ENCODE measurements around the gene GPN1. TPM values are rescaled to one million over a fixed set of nuclear protein-coding genes. Genes with fewer than 3 reads are reported as not detected.

Gene GPN1
- total RNA-seq, 1 experiment from 2014 or later: 48.5 TPM

DNA sequence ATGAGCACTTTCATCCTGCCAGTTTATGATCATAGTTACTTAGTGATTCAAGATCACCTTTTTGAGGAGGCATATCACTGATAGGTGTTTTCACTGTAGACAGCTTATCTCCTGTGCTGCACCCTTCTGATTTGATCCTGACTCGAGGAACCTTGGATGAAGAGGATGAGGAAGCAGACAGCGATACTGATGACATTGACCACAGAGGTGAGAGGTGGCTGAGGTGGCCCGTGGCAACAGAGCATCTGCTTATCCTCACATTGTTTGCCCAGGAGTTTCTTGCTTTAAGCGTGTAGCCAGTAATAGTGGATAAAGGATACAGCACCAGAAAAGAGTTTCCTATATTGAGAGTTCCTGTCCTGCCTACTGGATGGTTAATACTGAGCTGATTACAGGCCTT is 18.9 kb downstream of the GPN1 start:
- Histone ChIP-seq H4K91ac (ENCODE audit: insufficient read length, low read depth, low read length) (no peak overlapping the region), H3K27me3 (ENCODE audit: insufficient read depth, low read length) (no peaks in the 10 kb centered on the region), H4K5ac (ENCODE audit: insufficient read length, low read depth, low read length) (no peak overlapping the region), H4K8ac (replicated peaks; ENCODE audit: insufficient read length, low read depth, low read length) (no peak overlapping the region), H3K23me2 (ENCODE audit: insufficient read length, low read depth, low read length, poor library complexity, severe bottlenecking) (no peaks in the 10 kb centered on the region), H3T11ph (ENCODE audit: low read length) (no peak overlapping the region), H2AFZ (ENCODE audit: low read length) (no peak overlapping the region), H3K79me2 (ENCODE audit: insufficient read depth, low read length) (no peaks in the 10 kb centered on the region), H3K9me3 (ENCODE audit: control insufficient read depth, low read depth, low read length) (no peaks in the 10 kb centered on the region), H3K9ac (ENCODE audit: extremely low read depth, insufficient read length, low read length) (no peak overlapping the region), H3K4ac (ENCODE audit: low read depth, low read length) (no peak overlapping the region), H3K14ac (ENCODE audit: insufficient read depth, low read length) (no peak overlapping the region), H3K4me2 (ENCODE audit: insufficient read depth, insufficient read length, low read length) (no peak overlapping the region), H3K56ac (ENCODE audit: insufficient read length, low read depth, low read length) (no peak overlapping the region), H2BK15ac (ENCODE audit: low read depth, low read length) (no peak overlapping the region), H2BK120ac (ENCODE audit: low read depth, low read length, poor library complexity, severe bottlenecking) (no peak overlapping the region), H3K27ac (ENCODE audit: insufficient read length, low read depth, low read length) (no peak overlapping the region), H3K4me1 (ENCODE audit: insufficient read depth, low read length) (no peaks in the 10 kb centered on the region), H2BK20ac (ENCODE audit: low read depth, low read length, poor library complexity, severe bottlenecking) (no peak overlapping the region), H2BK5ac (ENCODE audit: insufficient read length, low read length) (no peak overlapping the region), H3K79me1 (ENCODE audit: insufficient read depth, low read depth, low read length, poor library complexity, severe bottlenecking) (no peaks in the 10 kb centered on the region), H2AK5ac (ENCODE audit: insufficient read length, low read length) (no peak overlapping the region), H4K20me1 (ENCODE audit: control insufficient read depth, insufficient read depth, insufficient read length) (no peaks in the 10 kb centered on the region), H2BK12ac (ENCODE audit: insufficient read length, low read depth, low read length) (no peak overlapping the region), H3K23ac (ENCODE audit: insufficient read length, low read depth, low read length) (no peak overlapping the region), H3K18ac (ENCODE audit: insufficient read length, low read depth, low read length) (no peak overlapping the region)
- TF ChIP-seq, protein P1, sequence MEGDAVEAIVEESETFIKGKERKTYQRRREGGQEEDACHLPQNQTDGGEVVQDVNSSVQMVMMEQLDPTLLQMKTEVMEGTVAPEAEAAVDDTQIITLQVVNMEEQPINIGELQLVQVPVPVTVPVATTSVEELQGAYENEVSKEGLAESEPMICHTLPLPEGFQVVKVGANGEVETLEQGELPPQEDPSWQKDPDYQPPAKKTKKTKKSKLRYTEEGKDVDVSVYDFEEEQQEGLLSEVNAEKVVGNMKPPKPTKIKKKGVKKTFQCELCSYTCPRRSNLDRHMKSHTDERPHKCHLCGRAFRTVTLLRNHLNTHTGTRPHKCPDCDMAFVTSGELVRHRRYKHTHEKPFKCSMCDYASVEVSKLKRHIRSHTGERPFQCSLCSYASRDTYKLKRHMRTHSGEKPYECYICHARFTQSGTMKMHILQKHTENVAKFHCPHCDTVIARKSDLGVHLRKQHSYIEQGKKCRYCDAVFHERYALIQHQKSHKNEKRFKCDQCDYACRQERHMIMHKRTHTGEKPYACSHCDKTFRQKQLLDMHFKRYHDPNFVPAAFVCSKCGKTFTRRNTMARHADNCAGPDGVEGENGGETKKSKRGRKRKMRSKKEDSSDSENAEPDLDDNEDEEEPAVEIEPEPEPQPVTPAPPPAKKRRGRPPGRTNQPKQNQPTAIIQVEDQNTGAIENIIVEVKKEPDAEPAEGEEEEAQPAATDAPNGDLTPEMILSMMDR (conservative IDR thresholded peaks at IDR 0.05): no peak
- no peak for DNase-seq
- Mint-ChIP-seq H3K36me3 (ENCODE audit: insufficient read depth in 1 of 3, low read depth in 3 of 3) (peaks cover 16 to 66% (median 45%) of the 10 kb centered on the region in 3 experiments; a peak in 6 of 7 replicates), H3K27ac (no peak overlapping the region), H3K4me1 (no peaks in the 10 kb centered on the region), H3K27me3 (ENCODE audit: low read depth) (no peaks in the 10 kb centered on the region), H3K9me3 (no peaks in the 10 kb centered on the region), H3K4me3 (no peak overlapping the region)
- no CpG with 5 or more reads among the region's 4 CpGs for WGBS (ENCODE audit: extremely low coverage, insufficient read length, low lambda C conversion rate)
